ENCODE results near the gene CCNDBP1. TPM values are rescaled to one million over a fixed set of nuclear protein-coding genes. Genes with fewer than 3 reads are reported as not detected.
"Not testable (repeated sequence)": the region's sequence is repeated elsewhere in the genome, so short reads cannot be mapped to it uniquely, and the experiment has no call there.

Gene CCNDBP1
- total RNA-seq, 5 donors from 2014 or later (not counting 1 experiment from before 2014, with no cell fraction given), result 91.3 to 103 (median 102) TPM

GRCh38 chr15:43175656-43176309, 9.4 kb upstream of the CCNDBP1 start:
- not testable (repeated sequence) for H3K27ac Mint-ChIP-seq; H3K27ac ChIP-seq (ENCODE audit: low read length); H3K9me3 Mint-ChIP-seq; DNase-seq; H3K4me3 ChIP-seq (ENCODE audit: control insufficient read depth in 1 of 2, extremely low read depth in 1 of 2, low read length in 1 of 2); H3K9me3 ChIP-seq; ATAC-seq (replicated peaks in 1 of 4); H3K27me3 ChIP-seq (replicated peaks in 1 of 2; ENCODE audit: control insufficient read depth in 2 of 2, extremely low read depth in 1 of 2, insufficient read depth in 2 of 2, low read length in 1 of 2); H3K4me1 Mint-ChIP-seq; H3K27me3 Mint-ChIP-seq; H3K4me3 Mint-ChIP-seq; H3K4me1 ChIP-seq (ENCODE audit: control insufficient read depth in 1 of 2, extremely low read depth in 1 of 2, insufficient read depth in 2 of 2, low read length in 2 of 2)
- peaks cover 48% of the 10 kb centered on the region for H3K36me3 Mint-ChIP-seq
- WGBS (ENCODE audit: insufficient coverage), result 100% methylated on average over 12 of the region's 25 CpGs
- H3K36me3 ChIP-seq (ENCODE audit: control insufficient read depth in 2 of 2, extremely low read depth in 1 of 2, insufficient read depth in 1 of 2, low read length in 1 of 2), result peaks cover 0 to 25% of the 10 kb centered on the region in 2 donors
- CTCF ChIA-PET, result interaction anchor here in 1 of 2 donors (0.5 kb wide), 1 partner anchor 250 kb away, joined by 3 read pairs; no protein-coding TSS in a partner anchor
- POLR2A ChIA-PET, result interaction anchor here in 1 of 2 donors (0.5 kb wide), 1 partner anchor 1525 kb away, joined by 6 read pairs; no protein-coding TSS in a partner anchor

DNA sequence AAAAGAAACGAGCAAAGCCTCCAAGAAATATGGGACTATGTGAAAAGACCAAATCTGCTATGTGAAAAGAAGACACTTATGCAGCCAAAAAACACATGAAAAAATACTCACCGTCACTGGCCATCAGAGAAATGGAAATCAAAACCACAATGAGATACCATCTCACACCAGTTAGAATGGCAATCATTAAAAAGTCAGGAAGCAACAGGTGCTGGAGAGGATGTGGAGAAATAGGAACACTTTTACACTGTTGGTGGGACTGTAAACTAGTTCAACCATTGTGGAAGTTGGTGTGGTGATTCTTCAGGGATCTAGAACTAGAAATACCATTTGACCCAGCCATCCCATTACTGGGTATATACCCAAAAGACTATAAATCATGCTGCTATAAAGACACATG, 8.1 kb upstream of the CCNDBP1 start:
- H3K36me3 ChIP-seq (ENCODE audit: control insufficient read depth in 2 of 2, extremely low read depth in 1 of 2, insufficient read depth in 1 of 2, low read length in 1 of 2), result peaks cover 0 to 29% of the 10 kb centered on the region in 2 donors
- POLR2A ChIA-PET; H3K4me3 Mint-ChIP-seq; H3K4me1 ChIP-seq (ENCODE audit: control insufficient read depth in 1 of 2, extremely low read depth in 1 of 2, insufficient read depth in 2 of 2, low read length in 2 of 2); ATAC-seq (replicated peaks in 1 of 4); H3K9me3 Mint-ChIP-seq; H3K9me3 ChIP-seq; H3K27me3 Mint-ChIP-seq; DNase-seq; H3K27me3 ChIP-seq (replicated peaks in 1 of 2; ENCODE audit: control insufficient read depth in 2 of 2, extremely low read depth in 1 of 2, insufficient read depth in 2 of 2, low read length in 1 of 2); H3K27ac ChIP-seq (ENCODE audit: low read length); H3K27ac Mint-ChIP-seq; CTCF ChIA-PET; H3K4me3 ChIP-seq (ENCODE audit: control insufficient read depth in 1 of 2, extremely low read depth in 1 of 2, low read length in 1 of 2); H3K4me1 Mint-ChIP-seq: not testable (repeated sequence)
- no CpG with 5 or more reads among the region's 2 CpGs for whole genome bisulfite sequencing (ENCODE audit: insufficient coverage)
- peaks cover 47% of the 10 kb centered on the region for H3K36me3 Mint-ChIP-seq

GRCh38 chr15:43183270-43183669, 1.9 kb upstream of the CCNDBP1 start:
- 70% methylated on average over 1 of the region's 3 CpGs for WGBS (ENCODE audit: insufficient coverage)
- Mint-ChIP-seq H3K9me3 (no peaks in the 10 kb centered on the region), H3K4me3 (no peak overlapping the region), H3K27ac (peak overlapping the region; percentile 69 to 71), H3K36me3 (peaks cover 27% of the 10 kb centered on the region), H3K4me1 (peaks cover 25 to 45% (median 31%) of the 10 kb centered on the region in 3 donors), H3K27me3 (no peaks in the 10 kb centered on the region)
- DNase-seq (no peak), ATAC-seq (replicated peaks in 1 of 4) (no peak)
- H3K27me3 ChIP-seq (replicated peaks in 1 of 2; ENCODE audit: control insufficient read depth in 2 of 2, extremely low read depth in 1 of 2, insufficient read depth in 2 of 2, low read length in 1 of 2), result no peaks in the 10 kb centered on the region
- no peak overlapping the region for H3K27ac ChIP-seq (ENCODE audit: low read length)
- no peaks in the 10 kb centered on the region for H3K9me3 ChIP-seq
- peaks cover 3 to 19% of the 10 kb centered on the region in 2 experiments for H3K4me1 ChIP-seq (ENCODE audit: control insufficient read depth in 1 of 2, extremely low read depth in 1 of 2, insufficient read depth in 2 of 2, low read length in 2 of 2)
- peaks cover 0 to 15% of the 10 kb centered on the region in 2 donors for H3K36me3 ChIP-seq (ENCODE audit: control insufficient read depth in 2 of 2, extremely low read depth in 1 of 2, insufficient read depth in 1 of 2, low read length in 1 of 2)
- CTCF ChIA-PET, result interaction anchor here in 1 of 2 donors (1.5 kb wide), 1 partner anchor 77 kb away, joined by 4 read pairs; the partner anchor contains the start of gene UBR1
- POLR2A ChIA-PET, result interaction anchor here (0.6 to 1.1 kb wide), 4 partner anchors 10 to 622 kb away, joined by 3 to 5 read pairs (median 3); no protein-coding TSS in a partner anchor
- H3K4me3 ChIP-seq (ENCODE audit: control insufficient read depth in 1 of 2, extremely low read depth in 1 of 2, low read length in 1 of 2), result no peak overlapping the region

GRCh38 chr15:43184407-43185124, 637 bp upstream of the CCNDBP1 start:
- peak overlapping the region; percentile 96 to 97 for H3K27ac Mint-ChIP-seq
- no peaks in the 10 kb centered on the region for H3K27me3 Mint-ChIP-seq
- Histone ChIP-seq H3K27ac (ENCODE audit: low read length) (peak overlapping the region; percentile 90), H3K9me3 (no peaks in the 10 kb centered on the region), H3K27me3 (replicated peaks in 1 of 2; ENCODE audit: control insufficient read depth in 2 of 2, extremely low read depth in 1 of 2, insufficient read depth in 2 of 2, low read length in 1 of 2) (no peaks in the 10 kb centered on the region), H3K36me3 (ENCODE audit: control insufficient read depth in 2 of 2, extremely low read depth in 1 of 2, insufficient read depth in 1 of 2, low read length in 1 of 2) (peaks cover 0 to 12% of the 10 kb centered on the region in 2 donors), H3K4me1 (ENCODE audit: control insufficient read depth in 1 of 2, extremely low read depth in 1 of 2, insufficient read depth in 2 of 2, low read length in 2 of 2) (peaks cover 3 to 19% of the 10 kb centered on the region in 2 experiments), H3K4me3 (ENCODE audit: control insufficient read depth in 1 of 2, extremely low read depth in 1 of 2, low read length in 1 of 2) (peak overlapping the region; percentile 17 to 89)
- ATAC-seq (replicated peaks in 1 of 4) (peak in 1 of 4 experiments; percentile 1), DNase-seq (peak in 2 of 35 experiments; percentile 9 to 19)
- peak overlapping the region; percentile 91 to 97 (median 94) for H3K4me3 Mint-ChIP-seq
- ChIA-PET CTCF (interaction anchor here (0.9 to 1.5 kb wide), 2 partner anchors 79 to 1774 kb away, joined by 3 to 4 read pairs; partner anchors contain the start of gene UBR1 (in 1 of the 2)), POLR2A (interaction anchor here in 1 of 2 donors (0.6 to 0.9 kb wide), 2 partner anchors 21 to 45 kb away, joined by 3 read pairs; no protein-coding TSS in a partner anchor)
- no peaks in the 10 kb centered on the region for H3K9me3 Mint-ChIP-seq
- 100% methylated on average over 2 of the region's 9 CpGs for WGBS (ENCODE audit: insufficient coverage)
- peaks cover 22% of the 10 kb centered on the region for H3K36me3 Mint-ChIP-seq
- peaks cover 35 to 50% (median 40%) of the 10 kb centered on the region in 3 donors for H3K4me1 Mint-ChIP-seq

DNA sequence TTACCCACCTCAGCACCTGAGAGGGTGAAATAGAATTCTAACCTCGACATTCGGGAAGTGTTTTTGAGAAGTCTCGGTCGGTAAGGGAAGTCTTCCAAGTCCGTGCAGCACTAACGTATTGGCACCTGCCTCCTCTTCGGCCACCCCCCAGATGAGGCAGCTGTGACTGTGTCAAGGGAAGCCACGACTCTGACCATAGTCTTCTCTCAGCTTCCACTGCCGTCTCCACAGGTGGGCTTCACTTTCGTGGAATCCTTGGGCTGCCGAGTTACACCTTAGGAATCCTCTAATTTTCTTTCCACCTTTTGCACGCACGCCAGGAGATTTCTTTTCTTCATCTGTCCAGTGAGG, 775 bp downstream of the CCNDBP1 start:
- DNase-seq (no peak), ATAC-seq (replicated peaks in 1 of 4) (no peak)
- ChIA-PET CTCF (interaction anchor here (0.6 to 0.8 kb wide), 3 partner anchors 79 to 267 kb away, joined by 3 to 6 read pairs (median 3); no protein-coding TSS in a partner anchor), POLR2A (no interaction called here)
- Histone ChIP-seq H3K27me3 (replicated peaks in 1 of 2; ENCODE audit: control insufficient read depth in 2 of 2, extremely low read depth in 1 of 2, insufficient read depth in 2 of 2, low read length in 1 of 2) (no peaks in the 10 kb centered on the region), H3K27ac (ENCODE audit: low read length) (peak overlapping the region; percentile 90), H3K4me1 (ENCODE audit: control insufficient read depth in 1 of 2, extremely low read depth in 1 of 2, insufficient read depth in 2 of 2, low read length in 2 of 2) (peaks cover 3 to 19% of the 10 kb centered on the region in 2 experiments), H3K9me3 (no peaks in the 10 kb centered on the region), H3K4me3 (ENCODE audit: control insufficient read depth in 1 of 2, extremely low read depth in 1 of 2, low read length in 1 of 2) (peak overlapping the region; percentile 59 to 89), H3K36me3 (ENCODE audit: control insufficient read depth in 2 of 2, extremely low read depth in 1 of 2, insufficient read depth in 1 of 2, low read length in 1 of 2) (peaks cover 4 to 26% of the 10 kb centered on the region in 2 donors)
- H3K4me3 Mint-ChIP-seq, result peak overlapping the region; percentile 91 to 97 (median 94)
- 2% methylated on average over 10 of the region's 13 CpGs for WGBS (ENCODE audit: insufficient coverage)
- H3K4me1 Mint-ChIP-seq, result peaks cover 43 to 60% (median 44%) of the 10 kb centered on the region in 3 donors
- no peaks in the 10 kb centered on the region for H3K27me3 Mint-ChIP-seq
- peaks cover 31% of the 10 kb centered on the region for H3K36me3 Mint-ChIP-seq
- peak overlapping the region; percentile 96 to 97 for H3K27ac Mint-ChIP-seq
- no peaks in the 10 kb centered on the region for H3K9me3 Mint-ChIP-seq

DNA sequence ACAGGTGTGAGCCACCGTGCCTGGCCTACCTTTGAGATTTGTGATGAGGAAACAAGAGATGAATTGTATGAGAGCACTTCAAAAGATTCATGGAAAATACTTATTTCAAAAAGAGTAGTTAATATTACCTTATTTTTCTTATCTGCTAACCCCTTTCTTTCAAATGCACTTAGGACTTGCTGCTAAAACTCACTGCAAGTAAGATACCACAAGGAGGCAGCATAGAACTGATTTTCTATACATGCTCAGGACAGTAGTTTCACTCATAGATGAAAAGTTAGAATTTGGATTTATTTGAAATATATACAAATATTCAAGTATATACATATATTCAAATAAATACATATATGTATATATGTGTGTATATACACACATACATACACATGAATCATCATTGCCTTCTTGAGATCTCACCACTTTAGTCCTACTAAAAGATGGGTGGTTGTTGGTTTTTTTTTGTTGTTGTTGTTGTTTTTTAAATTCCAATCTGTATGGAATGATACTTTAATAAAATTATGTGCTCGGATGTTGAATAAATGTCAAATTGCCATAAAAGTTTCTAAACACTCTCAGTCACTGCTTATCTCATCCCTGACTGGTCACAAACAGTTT, 2.4 kb downstream of the CCNDBP1 start:
- peaks cover 47 to 63% (median 48%) of the 10 kb centered on the region in 3 donors for H3K4me1 Mint-ChIP-seq
- CTCF ChIA-PET, result interaction anchor here in 1 of 2 donors (0.7 to 1.1 kb wide), 3 partner anchors 16 to 481 kb away, joined by 5 to 7 read pairs (median 5); no protein-coding TSS in a partner anchor
- no peak overlapping the region for H3K4me3 ChIP-seq (ENCODE audit: control insufficient read depth in 1 of 2, extremely low read depth in 1 of 2, low read length in 1 of 2)
- DNase-seq, result peak in 2 of 35 experiments; percentile 7 to 63
- H3K27ac ChIP-seq (ENCODE audit: low read length), result no peak overlapping the region
- H3K27me3 Mint-ChIP-seq, result no peaks in the 10 kb centered on the region
- H3K36me3 ChIP-seq (ENCODE audit: control insufficient read depth in 2 of 2, extremely low read depth in 1 of 2, insufficient read depth in 1 of 2, low read length in 1 of 2), result peaks cover 4 to 36% of the 10 kb centered on the region in 2 donors
- H3K36me3 Mint-ChIP-seq, result peaks cover 37% of the 10 kb centered on the region
- POLR2A ChIA-PET, result interaction anchor here in 1 of 2 donors (0.7 kb wide), 1 partner anchor 48 kb away, joined by 6 read pairs; no protein-coding TSS in a partner anchor
- H3K27me3 ChIP-seq (replicated peaks in 1 of 2; ENCODE audit: control insufficient read depth in 2 of 2, extremely low read depth in 1 of 2, insufficient read depth in 2 of 2, low read length in 1 of 2), result no peaks in the 10 kb centered on the region
- peak overlapping the region; percentile 91 to 97 (median 94) for H3K4me3 Mint-ChIP-seq
- no peaks in the 10 kb centered on the region for H3K9me3 Mint-ChIP-seq
- H3K4me1 ChIP-seq (ENCODE audit: control insufficient read depth in 1 of 2, extremely low read depth in 1 of 2, insufficient read depth in 2 of 2, low read length in 2 of 2), result peaks cover 3 to 19% of the 10 kb centered on the region in 2 experiments
- WGBS (ENCODE audit: insufficient coverage), result no CpG with 5 or more reads among the region's 2 CpGs
- H3K9me3 ChIP-seq, result no peaks in the 10 kb centered on the region
- peak overlapping the region; percentile 39 to 48 for H3K27ac Mint-ChIP-seq
- ATAC-seq (replicated peaks in 1 of 4), result no peak

All from T-cell (primary cell).